Renal cortex interstitium (tissue), 11 donors: Measurements from ENCODE around the gene TOPORS. TPM values are rescaled to one million over a fixed set of nuclear protein-coding genes. Genes with fewer than 3 reads are reported as not detected.
A peak's percentile ranks its signal among the peaks of the same experiment; 100 is the strongest.
"Not testable (repeated sequence)": the region's sequence is repeated elsewhere in the genome, so short reads cannot be mapped to it uniquely, and the experiment has no call there.

Experiments used
- DNase-seq, 11 donors: peaks; one replicate each; pipeline ENCODE4 v3.0.0-alpha.2; 2013; ENCODE audit warnings: low read depth in 9 of 11, low spot score in 4 of 11; ENCODE audit errors: extremely low read depth in 1 of 11
- polyA plus RNA-seq, 3 donors: library from polyadenylated mRNA; unstranded; fragments of 120-200 nt; gene quantifications; one replicate each; pipeline ENCODE4 v1.2.1, GENCODE V29; 2013; ENCODE audit not compliant: insufficient read length in 3 of 3

Gene TOPORS
- polyA plus RNA-seq, 3 donors = 30.0 to 38.4 (median 30.5) TPM

DNA sequence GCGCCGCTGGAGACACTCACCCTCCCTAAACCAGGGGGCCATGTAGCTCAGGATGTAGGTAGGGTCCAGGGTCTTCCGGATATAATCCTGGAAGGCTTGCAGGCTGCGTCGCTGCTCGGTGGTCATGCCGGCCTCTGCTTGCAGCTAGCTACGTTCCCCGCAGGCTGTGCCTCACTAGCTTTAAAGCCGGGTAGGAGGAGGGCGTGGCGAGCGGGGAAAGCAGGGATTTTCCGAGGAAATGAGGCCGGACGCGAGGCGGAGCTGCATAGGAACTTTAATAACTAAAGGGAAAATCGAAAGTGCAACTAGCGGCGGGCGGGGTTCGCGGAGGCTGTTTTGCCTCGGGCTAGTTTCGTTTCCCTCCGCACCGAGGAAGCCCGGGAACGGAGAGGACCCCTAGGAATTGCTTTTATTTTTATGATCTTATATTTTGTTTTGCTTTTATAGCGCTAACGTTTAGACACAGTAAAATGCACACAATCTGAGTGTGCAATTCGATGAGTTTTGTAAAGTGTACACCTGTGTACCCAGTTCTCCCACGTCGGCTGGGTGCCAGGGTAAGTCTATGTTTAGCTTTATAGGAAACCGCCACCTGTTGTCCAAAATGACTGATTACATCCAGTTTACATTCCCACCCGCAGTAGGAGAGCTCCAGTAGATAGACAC is 26.2 kb downstream of the TOPORS start, which contains the start of gene RIGI:
Gene RIGI (minus strand): TSS at position 156 of the 666 bp plus-strand sequence. CDS start 30 bp downstream, at position 126.
- peak; percentile 74 to 92 (median 87) for DNase-seq

DNA sequence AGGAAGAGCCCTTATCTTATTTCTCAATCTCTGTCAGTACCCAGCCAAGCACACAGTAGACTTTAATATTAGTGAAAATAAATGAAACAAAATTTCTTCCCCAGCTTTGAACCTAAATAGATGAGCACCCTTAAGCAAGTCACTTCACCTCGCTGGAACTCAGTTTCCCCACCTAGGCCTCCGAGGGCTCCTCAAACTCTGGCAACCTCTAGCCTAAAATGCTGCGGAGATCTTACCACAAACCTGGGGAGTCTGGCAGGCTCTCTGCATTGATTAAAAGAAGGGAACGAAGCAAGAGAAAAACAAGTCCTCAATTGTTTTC is 26.7 kb downstream of the TOPORS start:
- DNase-seq = peak in 1 of 11 donors; percentile 12

DNA sequence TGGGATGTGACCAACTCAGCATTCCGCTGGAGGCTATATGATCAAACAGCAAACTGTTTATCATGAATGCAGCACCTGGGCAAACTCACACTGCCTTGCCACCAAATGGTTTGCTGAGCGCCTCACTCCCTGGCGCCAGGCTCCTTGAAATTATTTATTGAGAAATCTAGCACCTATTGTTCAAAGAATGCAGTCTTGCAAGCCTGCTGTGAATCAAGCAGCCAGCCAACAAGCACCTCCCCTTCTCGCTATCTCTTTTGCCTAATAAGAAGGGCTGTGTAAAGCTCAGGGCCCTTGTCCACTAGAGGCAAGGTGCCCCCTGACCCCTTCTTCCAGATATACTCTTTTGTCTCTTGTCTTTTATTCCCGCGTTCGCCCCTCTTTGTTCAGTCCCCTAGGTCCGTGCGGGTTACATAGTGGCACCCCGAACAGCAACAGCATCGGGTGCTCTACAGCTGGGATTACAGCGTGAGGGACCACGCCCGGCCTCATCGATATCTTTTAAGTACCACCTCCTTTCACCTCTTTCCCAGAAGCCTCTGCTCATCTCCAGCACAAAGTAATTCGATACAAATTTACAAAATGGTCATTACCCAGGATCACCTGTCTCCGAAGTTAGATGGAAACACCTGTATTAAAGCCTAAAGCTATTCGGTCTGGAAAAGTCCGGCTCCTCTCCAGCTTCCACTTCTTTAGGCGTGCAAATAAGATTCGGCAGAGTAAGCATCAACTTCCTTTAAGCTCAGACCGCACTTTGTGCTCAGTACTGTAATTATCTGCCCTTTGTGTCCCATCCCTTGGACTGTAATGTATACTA is 27.3 kb downstream of the TOPORS start:
- peak in 4 of 11 donors; percentile 7 to 19 (median 14) for DNase-seq

DNA sequence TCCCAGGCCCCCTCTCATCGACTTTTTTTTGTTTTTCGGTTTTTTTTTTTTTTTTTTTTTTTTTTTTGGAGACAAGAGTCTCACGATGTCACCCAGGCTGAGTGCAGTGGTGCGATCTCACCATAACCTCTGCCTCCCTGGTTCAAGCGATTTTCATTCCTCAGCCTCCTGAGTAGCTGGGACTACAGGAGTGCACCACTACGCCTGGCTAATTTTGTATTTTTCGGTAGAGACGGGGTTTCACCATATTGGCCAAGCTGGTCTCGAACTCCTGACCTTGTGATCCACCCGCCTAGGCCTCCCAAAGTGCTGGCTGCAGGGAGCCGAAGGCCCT is 27.9 kb downstream of the TOPORS start:
- not testable (repeated sequence) for DNase-seq

DNA sequence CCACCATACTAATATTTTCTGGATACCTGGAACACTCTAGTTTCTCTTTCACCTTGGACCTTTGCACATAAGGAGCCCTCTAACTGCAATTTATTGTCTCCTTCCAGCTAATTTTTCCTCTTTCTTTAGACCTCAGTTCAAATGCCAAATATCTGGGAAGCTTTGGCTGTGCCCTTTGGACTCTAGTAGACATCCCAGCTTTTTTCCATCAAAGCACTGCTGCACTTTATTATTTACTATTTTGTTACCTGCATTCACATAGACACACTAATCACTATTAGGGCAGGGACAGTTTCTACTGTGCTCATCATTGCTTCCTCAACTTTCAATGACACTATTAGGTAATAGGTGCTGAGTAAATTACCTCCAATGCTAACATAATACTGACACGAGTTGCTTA is 28.5 kb downstream of the TOPORS start:
- no peak for DNase-seq

DNA sequence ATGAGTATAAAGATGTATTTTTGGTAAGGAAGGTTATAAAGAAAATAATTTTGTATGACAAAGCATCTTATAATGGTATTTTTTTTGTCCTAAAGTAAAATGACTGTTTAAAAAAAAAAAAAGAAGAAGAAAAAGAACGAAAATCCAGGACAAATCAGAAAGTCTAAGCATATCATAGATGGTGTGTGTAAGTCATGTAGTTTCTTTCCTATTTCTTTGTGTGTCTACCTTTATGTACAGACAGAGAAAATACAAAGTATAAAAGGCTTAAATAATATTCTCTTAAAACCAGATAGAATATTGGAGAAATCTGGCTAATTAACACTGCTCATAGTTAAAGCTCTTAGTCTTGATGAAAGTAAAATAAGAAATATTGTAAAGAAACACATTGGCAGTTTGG is 34.1 kb downstream of the TOPORS start:
- DNase-seq = no peak

DNA sequence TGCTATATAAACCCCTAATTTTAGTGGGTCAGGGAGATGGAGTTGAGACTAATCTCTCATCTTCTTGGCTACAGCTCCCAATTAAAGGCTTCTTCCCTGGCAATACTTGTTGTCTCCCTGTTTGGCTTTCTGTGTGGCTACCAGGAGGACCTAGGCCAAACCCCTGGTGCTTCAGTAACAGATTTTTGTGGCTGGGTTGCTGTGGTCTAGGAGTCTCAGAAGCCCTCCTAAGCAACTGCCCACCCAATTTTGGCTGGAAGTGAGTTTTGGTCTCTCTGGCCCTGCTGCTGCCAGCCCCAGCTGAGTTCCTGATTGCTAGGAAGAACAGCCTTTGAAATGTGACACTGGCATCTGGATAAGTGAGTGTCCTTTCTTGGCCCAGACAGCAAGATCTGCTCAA is 36.1 kb downstream of the TOPORS start:
- no peak for DNase-seq

DNA sequence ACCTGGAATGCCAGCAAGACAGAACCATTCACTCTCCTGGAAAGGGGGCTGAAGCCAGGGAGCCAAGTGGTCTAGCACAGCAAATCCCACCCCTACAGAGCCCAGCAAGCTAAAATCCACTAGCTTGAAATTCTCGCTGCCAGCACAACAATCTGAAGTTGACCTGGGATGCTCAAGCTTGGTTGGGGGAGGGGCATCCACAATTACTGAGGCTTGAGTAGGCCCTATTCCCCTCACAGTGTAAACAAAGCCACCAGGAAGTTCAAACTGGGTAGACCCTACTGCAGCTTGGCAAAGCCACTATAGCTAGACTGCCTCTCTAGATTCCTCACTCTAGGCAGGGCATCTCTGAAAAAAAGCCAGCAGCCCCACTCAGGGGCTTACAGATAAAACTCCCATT is 43.7 kb downstream of the TOPORS start:
- DNase-seq = no peak

DNA sequence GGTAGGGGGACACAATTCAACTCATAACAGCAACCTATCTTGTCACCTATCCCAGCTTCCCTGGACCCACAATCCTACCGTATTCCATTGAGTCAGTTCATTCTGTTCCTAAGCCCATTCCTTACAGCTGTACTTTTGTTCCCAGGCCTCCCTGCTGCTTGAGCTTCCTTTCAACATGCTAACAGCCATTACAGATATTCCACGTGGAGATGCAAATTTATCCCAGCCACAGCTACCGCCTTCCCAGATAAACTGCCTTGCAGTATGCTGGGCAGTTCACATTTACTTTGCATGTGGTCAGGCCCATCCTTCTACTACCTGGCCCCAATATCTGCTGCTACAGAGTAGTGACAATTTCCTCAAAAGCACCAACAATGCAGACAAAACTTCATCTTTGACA is 49.4 kb downstream of the TOPORS start:
- DNase-seq = no peak

DNA sequence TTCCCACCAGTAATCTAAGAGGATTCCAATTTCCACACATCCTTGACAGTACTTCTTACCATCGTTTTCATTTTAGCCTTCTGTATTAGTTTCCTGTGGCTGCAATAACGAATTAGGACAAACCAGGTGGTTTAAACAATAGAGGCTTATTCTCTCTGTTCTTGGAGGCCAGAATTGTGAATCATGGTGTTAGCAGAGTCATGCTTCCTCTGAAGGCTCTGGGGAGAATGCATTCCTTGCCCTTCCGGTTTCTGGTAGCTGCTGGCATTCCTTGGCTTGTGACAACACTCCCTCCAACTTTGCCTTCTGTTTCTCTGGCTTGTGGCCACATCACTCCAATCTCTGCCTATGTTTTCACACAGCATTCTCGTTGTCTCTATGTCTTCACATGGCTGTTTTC is 49.9 kb downstream of the TOPORS start:
- DNase-seq = no peak

DNA sequence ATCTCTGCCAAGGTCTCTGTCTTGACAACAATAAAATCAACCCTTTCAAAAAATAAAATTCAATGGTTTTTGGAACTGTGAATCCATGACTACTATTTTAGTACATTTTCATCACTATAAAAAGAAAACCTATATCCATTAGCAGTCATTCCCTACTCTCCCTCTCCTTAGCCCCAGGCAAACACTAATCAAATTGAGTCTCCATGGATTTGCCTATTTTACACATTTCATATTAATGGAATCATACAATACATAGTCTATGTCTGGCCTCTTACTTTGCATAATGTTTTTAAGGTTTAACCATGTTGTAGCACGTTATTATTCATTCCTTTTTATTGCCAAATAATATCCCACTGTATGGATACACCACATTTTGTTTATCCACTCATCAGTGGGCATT is 50.5 kb downstream of the TOPORS start:
- no peak for DNase-seq

DNA sequence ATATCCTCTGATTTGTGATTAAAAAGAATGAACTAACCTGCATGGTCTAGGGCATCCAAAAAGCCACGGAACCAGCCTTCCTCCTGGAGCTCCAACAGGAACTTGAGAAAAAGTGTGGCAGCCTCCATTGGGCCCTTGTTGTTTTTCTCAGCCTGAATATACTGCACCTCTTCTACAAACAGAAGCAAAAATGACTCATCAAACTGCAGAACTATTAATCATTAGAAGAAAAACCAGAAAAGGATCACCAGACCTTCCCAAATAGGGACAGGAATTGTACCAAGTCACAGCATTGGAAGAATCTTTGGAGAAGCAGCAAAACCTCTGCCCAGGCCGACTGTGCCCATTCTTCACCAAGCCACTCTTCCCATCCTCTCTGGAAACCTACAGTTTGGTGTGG is 51.6 kb downstream of the TOPORS start:
- DNase-seq = no peak

DNA sequence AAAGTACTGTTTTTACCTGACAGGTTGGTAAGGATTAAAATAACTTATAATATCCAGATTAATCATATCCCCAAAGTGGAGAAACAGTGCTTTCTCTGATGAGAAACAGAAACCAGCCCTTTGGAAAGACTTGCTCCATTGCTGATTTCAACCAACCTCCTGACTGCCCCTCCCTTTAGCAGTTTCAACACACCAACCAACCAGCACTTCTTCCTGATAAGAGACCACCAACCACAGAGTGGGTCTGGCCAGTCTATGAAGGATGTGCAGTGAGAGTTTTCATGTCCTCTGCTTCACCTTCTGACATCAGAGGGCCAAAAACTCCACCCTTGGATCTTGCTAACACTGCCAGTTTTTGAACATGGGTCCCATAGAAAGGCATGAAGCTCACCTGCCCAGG is 54.5 kb downstream of the TOPORS start:
- no peak for DNase-seq

DNA sequence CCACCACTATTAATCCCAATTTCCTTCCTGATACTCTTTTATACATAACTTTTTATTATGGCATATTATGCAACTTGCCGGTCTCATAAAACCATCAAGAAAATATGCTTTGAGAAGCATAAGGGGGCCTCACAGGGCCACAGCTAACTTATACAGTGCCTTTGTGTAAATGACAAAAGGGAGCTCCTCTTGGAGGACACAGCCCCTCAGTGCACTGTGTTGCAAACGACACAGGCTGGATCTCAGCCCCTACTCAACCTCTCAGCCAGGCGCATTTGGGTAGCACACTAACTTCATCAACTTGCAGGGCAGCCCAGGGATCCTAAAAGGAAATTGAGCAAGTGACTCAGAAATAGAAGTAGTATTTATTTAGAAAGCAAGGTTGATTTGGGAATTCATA is 61.8 kb downstream of the TOPORS start:
- peak in 9 of 11 donors; percentile 3 to 23 (median 8) for DNase-seq

Other genes with a start within 250 kb of the TOPORS start
- gene ACO1, start 167.9 kb downstream of the TOPORS start, polyA plus RNA-seq = 10 to 100 TPM; 43.6 to 52.0 (median 50.0) TPM
- 10 to 100 TPM; 10.9 to 13.6 (median 13.4) TPM for gene RIGI, start 26.4 kb downstream of the TOPORS start, polyA plus RNA-seq
- 10 to 100 TPM; 14.7 to 18.0 (median 17.0) TPM for gene SMIM27, start 259 bp downstream of the TOPORS start, polyA plus RNA-seq
- gene NDUFB6, start 20.6 kb upstream of the TOPORS start, polyA plus RNA-seq = 10 to 100 TPM; 73.0 to 83.6 (median 78.9) TPM
- under 1 TPM; 0.08 to 0.15 (median 0.09) TPM for gene TAF1L, start 83.1 kb upstream of the TOPORS start, polyA plus RNA-seq
- gene TMEM215, start 231.0 kb upstream of the TOPORS start, polyA plus RNA-seq = under 1 TPM; 0.12 to 0.24 (median 0.14) TPM